GM12878 (cell line): ENCODE measurements around the gene ADGRG2. TPM values are rescaled to one million over a fixed set of nuclear protein-coding genes. Genes with fewer than 3 reads are reported as not detected.

ENCODE experiments used
- ATAC-seq: fragments of 200-7000 bp; cut with Tn5 transposase; 3 replicates; pipeline ENCODE4 v1.9.1; 2020; ENCODE audit warnings: mild to moderate bottlenecking, moderate library complexity
- BruUV-seq: library from RNA; stranded (reverse); fragments of 400-500 nt; replicated peaks from 2 replicates; lab custom pipeline; 2021; lab: Mats Ljungman, UMichigan
- CTCF ChIA-PET: fragments of 300-600 bp; sonication (Branson Sonifier 250); formaldehyde crosslinking; extraction: SDS; loops from one replicate; lab custom pipeline; 2021; ENCODE audit warnings: inconsistent platforms; lab: Yijun Ruan, JAX
- POLR2A ChIA-PET: fragments of 350-600 bp; formaldehyde crosslinking; extraction: SDS; loops from one replicate; lab custom pipeline; 2021; ENCODE audit warnings: inconsistent platforms; lab: Charles Lee
- RAD21 ChIA-PET: fragments of 300-600 bp; sonication (Branson Sonifier 250); formaldehyde crosslinking; loops from one replicate; lab custom pipeline; 2023; ENCODE audit warnings: antibody characterized with exemption; ENCODE audit not compliant: unreplicated experiment; lab: Charles Lee
- SMC1A ChIA-PET: fragments of 300-600 bp; sonication (Branson Sonifier 250); formaldehyde crosslinking; loops from one replicate; lab custom pipeline; 2023; ENCODE audit not compliant: unreplicated experiment, uncharacterized antibody; lab: Charles Lee
- DNase-seq: peaks from one replicate; pipeline ENCODE4 v3.0.0-alpha.2; 2011; ENCODE audit warnings: low read depth, low spot score
- FAIRE-seq: peaks from 3 replicates; lab custom pipeline; 2011; peaks lifted over from hg19 to GRCh38; lab: Jason Lieb, UNC
- H2AFZ ChIP-seq: 2 replicates; pipeline ENCODE4 v1.6.0; 2011; ENCODE audit warnings: low read depth, low read length, control low read depth; ENCODE audit not compliant: control insufficient read depth
- H3K27ac ChIP-seq: 2 replicates; pipeline ENCODE4 v1.5.1; 2011; ENCODE audit warnings: control low read depth; ENCODE audit not compliant: control insufficient read depth, insufficient read depth
- H3K27me3 ChIP-seq, 2 experiments: replicated peaks in 1 of 2; 2 replicates each; pipeline versions ENCODE4 v1.6.0 to v1.6.1; 2011; ENCODE audit warnings: low read length in 1 of 2; ENCODE audit not compliant: control insufficient read depth in 2 of 2, insufficient read depth in 2 of 2
- H3K36me3 ChIP-seq, 2 experiments: 2 replicates each; pipeline ENCODE4 v1.5.1; 2011; ENCODE audit warnings: low read length in 1 of 2; ENCODE audit not compliant: control insufficient read depth in 2 of 2, insufficient read depth in 2 of 2
- H3K4me1 ChIP-seq: 2 replicates; pipeline ENCODE4 v1.6.1; 2011; ENCODE audit warnings: mild to moderate bottlenecking, low read length, moderate library complexity, mixed read lengths; ENCODE audit not compliant: control insufficient read depth, insufficient read depth
- H3K4me2 ChIP-seq: 2 replicates; pipeline ENCODE4 v1.6.0; 2011; ENCODE audit warnings: control low read depth; ENCODE audit not compliant: control insufficient read depth, insufficient read depth
- H3K4me3 ChIP-seq: fragments of 200-600 bp; sonication (generic); 2 replicates; pipeline ENCODE4 v1.5.1; 2016
- H3K79me2 ChIP-seq: 2 replicates; pipeline ENCODE4 v1.6.0; 2011; ENCODE audit warnings: low read length; ENCODE audit not compliant: control insufficient read depth, insufficient read depth
- H3K9ac ChIP-seq: 2 replicates; pipeline ENCODE4 v1.8.0; 2011; ENCODE audit warnings: low read length, control low read depth, mixed read lengths; ENCODE audit not compliant: control insufficient read depth, insufficient read depth
- H3K9me3 ChIP-seq: replicated peaks from 3 replicates; pipeline ENCODE4 v1.5.1; 2011; ENCODE audit warnings: mild to moderate bottlenecking, low read length; ENCODE audit not compliant: control insufficient read depth, insufficient read depth
- H4K20me1 ChIP-seq: 2 replicates; pipeline ENCODE4 v1.6.0; 2011; ENCODE audit not compliant: control insufficient read depth, insufficient read depth
- BACH1 ChIP-seq: fragments of 450-650 bp; IDR thresholded peaks from 2 replicates; pipeline ENCODE4 v1.6.1; 2017; ENCODE audit warnings: mild to moderate bottlenecking, borderline replicate concordance
- DPF2 ChIP-seq: fragments of 450-650 bp; IDR thresholded peaks from 2 replicates; pipeline ENCODE4 v1.6.1; 2017; ENCODE audit warnings: mild to moderate bottlenecking
- EZH2 ChIP-seq: IDR thresholded peaks from 2 replicates; pipeline ENCODE4 v1.6.1; 2012; ENCODE audit warnings: low read depth, mild to moderate bottlenecking, control low read depth, inconsistent platforms, low read length, borderline replicate concordance; ENCODE audit not compliant: control insufficient read depth
- FOS ChIP-seq: IDR thresholded peaks from 3 replicates; pipeline ENCODE4 v1.6.1; 2011; ENCODE audit warnings: borderline replicate concordance; ENCODE audit not compliant: insufficient read length; ENCODE audit errors: extremely low read depth
- HDAC6 ChIP-seq: fragments of 200-600 bp; sonication (generic); IDR thresholded peaks from one replicate; pipeline ENCODE4 v1.8.0; 2017; ENCODE audit warnings: antibody characterized with exemption; ENCODE audit not compliant: unreplicated experiment
- HDGF ChIP-seq: fragments of 450-650 bp; IDR thresholded peaks from 2 replicates; pipeline ENCODE4 v1.6.1; 2016; ENCODE audit warnings: antibody characterized with exemption
- IRF3 ChIP-seq: fragments of 450-650 bp; IDR thresholded peaks from 2 replicates; pipeline ENCODE4 v1.6.1; 2014; ENCODE audit warnings: mild to moderate bottlenecking
- KAT2A ChIP-seq: conservative IDR thresholded peaks from 2 replicates; pipeline ENCODE4 v1.6.1; 2011; ENCODE audit warnings: low read depth, low read length; ENCODE audit not compliant: control insufficient read depth
- MEF2B ChIP-seq: fragments of 450-650 bp; IDR thresholded peaks from 2 replicates; pipeline ENCODE4 v1.6.1; 2018; ENCODE audit warnings: mild to moderate bottlenecking, moderate library complexity; ENCODE audit not compliant: partially characterized antibody, poor library complexity, severe bottlenecking
- NFIC ChIP-seq: IDR thresholded peaks from 2 replicates; pipeline ENCODE4 v1.6.1; 2012; ENCODE audit warnings: low read depth, mild to moderate bottlenecking, inconsistent platforms, low read length, moderate library complexity
- NFXL1 ChIP-seq: fragments of 450-650 bp; IDR thresholded peaks from 2 replicates; pipeline ENCODE4 v1.6.1; 2017; ENCODE audit warnings: antibody characterized with exemption, mild to moderate bottlenecking, borderline replicate concordance
- NFYA ChIP-seq: IDR thresholded peaks from 2 replicates; pipeline ENCODE4 v1.6.1; 2011; ENCODE audit warnings: low read depth, mild to moderate bottlenecking, low read length, improper control_type of control experiment, borderline replicate concordance
- NR2C1 ChIP-seq: fragments of 450-650 bp; IDR thresholded peaks from 2 replicates; pipeline ENCODE4 v1.6.1; 2017; ENCODE audit warnings: antibody characterized with exemption, mild to moderate bottlenecking, moderate library complexity
- NR2C2 ChIP-seq: IDR thresholded peaks from 2 replicates; pipeline ENCODE4 v1.6.1; 2011; ENCODE audit warnings: borderline replicate concordance, low read depth; ENCODE audit not compliant: control insufficient read depth, insufficient read length
- PBX3 ChIP-seq: IDR thresholded peaks from 2 replicates; pipeline ENCODE4 v1.6.1; 2011; ENCODE audit warnings: mild to moderate bottlenecking, low read depth, low read length, moderate library complexity; ENCODE audit not compliant: insufficient replicate concordance
- PML ChIP-seq: IDR thresholded peaks from 2 replicates; pipeline ENCODE4 v1.6.1; 2012; ENCODE audit warnings: low read length, inconsistent platforms
- POLR2AphosphoS5 ChIP-seq: IDR thresholded peaks from 2 replicates; pipeline ENCODE4 v1.6.1; 2011; ENCODE audit warnings: mild to moderate bottlenecking, low read length, inconsistent platforms
- SMC3 ChIP-seq: IDR thresholded peaks from 2 replicates; pipeline ENCODE4 v1.6.1; 2011; ENCODE audit warnings: low read length, improper control_type of control experiment, borderline replicate concordance
- SP1 ChIP-seq: IDR thresholded peaks from one replicate; pipeline ENCODE4 v1.6.1; 2011; ENCODE audit warnings: low read depth, low read length
- SPI1 ChIP-seq: IDR thresholded peaks from 2 replicates; pipeline ENCODE4 v1.6.1; 2011; ENCODE audit warnings: low read depth, mild to moderate bottlenecking, low read length, moderate library complexity, borderline replicate concordance; ENCODE audit not compliant: insufficient read depth
- SRF ChIP-seq, 2 experiments: IDR thresholded peaks; 2 replicates each; pipeline ENCODE4 v1.6.1; 2011; ENCODE audit warnings: low read depth in 2 of 2, low read length in 2 of 2, mild to moderate bottlenecking in 1 of 2, moderate library complexity in 1 of 2
- TCF12 ChIP-seq: IDR thresholded peaks from 2 replicates; pipeline ENCODE4 v1.6.1; 2011; ENCODE audit warnings: low read depth, mild to moderate bottlenecking, low read length
- WRNIP1 ChIP-seq: IDR thresholded peaks from 2 replicates; pipeline ENCODE4 v1.6.1; 2011; ENCODE audit warnings: low read depth, low read length, improper control_type of control experiment, borderline replicate concordance
- WGBS: methylation state at CpG from one replicate; pipeline ENCODE4 v1.1.6; 2016; ENCODE audit warnings: low lambda C conversion rate; ENCODE audit not compliant: insufficient replicate concordance, insufficient coverage; ENCODE audit errors: missing lambda C conversion rate; 5-methylcytosine and 5-hydroxymethylcytosine counted together
- in situ Hi-C: fragments of 300-500 bp; cut with MboI; formaldehyde crosslinking; loops from 9 replicates; pipeline ENCODE4 v1.14.3; 2018; ENCODE audit warnings: mixed read lengths
- intact Hi-C: fragments of 100-400 bp; cut with micrococcal nuclease; formaldehyde crosslinking; loops from one replicate; pipeline ENCODE4 v1.14.2; 2022; ENCODE audit not compliant: unreplicated experiment
- polyA plus RNA-seq, 11 experiments: library from polyadenylated mRNA; depleted of rRNA in 4 of 11; unstranded in 6 of 11; stranded (reverse) in 5 of 11; fragments of >200 nt; fragmentation: Nextera tagmentation in 4 of 11; fragmentation: Illumina TruSeq in 1 of 11; extraction: Ambion mirVana in 4 of 11; extraction: Trizol in 1 of 11; gene quantifications; 1 replicate in 1 of 11; 2 replicates in 10 of 11; pipeline versions ENCODE4 v1.2.1 to v1.2.3, GENCODE V29; 2011 to 2016; ENCODE audit warnings: inconsistent platforms in 2 of 11, missing spikeins in 2 of 11, low read depth in 1 of 11
- total RNA-seq, 4 experiments: library from RNA; depleted of rRNA in 3 of 4; stranded (reverse); fragments of >200 nt in 3 of 4; fragmentation: Illumina TruSeq in 1 of 4; extraction: Trizol in 1 of 4; gene quantifications; 2 replicates each; pipeline versions ENCODE4 v1.2.1 to v1.2.3, GENCODE V29; 2013 to 2021

The ADGRG2 gene
- total and polyA plus RNA-seq, 10 of the 15 experiments (the other 5 are each of a cell fraction or from before 2014, with no cell fraction given): 0.02 to 0.29 (median 0.05) TPM; not detected in 5

- TF ChIP-seq PBX3 (no peak), NR2C2 (no peak), FOS (no peak), NFXL1 (no peak)
- TF ChIP-seq, all 136 proteins: peak for 0
Observed at GRCh38 chrX:19030805-19031204, 91.5 kb downstream of the ADGRG2 start (continued).

- Histone ChIP-seq H3K9me3 (no peaks in the 10 kb centered on the region), H3K9ac (no peak overlapping the region), H3K27ac (no peak overlapping the region), H3K79me2 (no peaks in the 10 kb centered on the region), H2AFZ (no peak overlapping the region), H3K36me3 (no peaks in the 10 kb centered on the region), H4K20me1 (no peaks in the 10 kb centered on the region), H3K27me3 (no peaks in the 10 kb centered on the region), H3K4me1 (no peaks in the 10 kb centered on the region), H3K4me3 (no peak overlapping the region), H3K4me2 (no peak overlapping the region)
- DNase-seq (no peak), ATAC-seq (no peak), FAIRE-seq (no peak)
- SMC1A ChIA-PET: interaction anchor here (1.0 kb wide), 1 partner anchor 11 kb away, joined by 3 read pairs; no protein-coding TSS in a partner anchor
- no peak for TF ChIP-seq TCF12
- no peak for TF ChIP-seq NFIC
- TF ChIP-seq WRNIP1: no peak
- no peak for TF ChIP-seq HDAC6
- no peak for TF ChIP-seq POLR2AphosphoS5
- no peak for TF ChIP-seq SP1
- TF ChIP-seq IRF3: no peak
- no peak for TF ChIP-seq DPF2
- no peak for TF ChIP-seq KAT2A
- no peak for TF ChIP-seq NFYA
- no peak for TF ChIP-seq EZH2
- no peak for TF ChIP-seq BACH1
- no peak for TF ChIP-seq MEF2B
- TF ChIP-seq SRF (IDR thresholded peaks at IDR 0.05; ENCODE audit: low read depth in 2 of 2, low read length in 2 of 2): no peak
- no peak for TF ChIP-seq SMC3
- TF ChIP-seq HDGF: no peak
- no peak for TF ChIP-seq NR2C1
- no peak for TF ChIP-seq PML
- TF ChIP-seq SPI1: no peak
- CTCF ChIA-PET: interaction anchor here (1.0 kb wide), 1 partner anchor 12 kb away, joined by 5 read pairs; no protein-coding TSS in a partner anchor
- RAD21 ChIA-PET: interaction anchor here (1.0 kb wide), 1 partner anchor 306 kb away, joined by 3 read pairs; no protein-coding TSS in a partner anchor
- POLR2A ChIA-PET: no interaction called here
- intact Hi-C loops (no loop called here), in situ Hi-C loops (no loop called here)
- BruUV-seq: no TSS peak
- WGBS: 39% methylated on average over 6 of the region's 6 CpGs
Observed at GRCh38 chrX:19028560-19028959, 93.7 kb downstream of the ADGRG2 start.
